GM23338 (cell line): Measurements from ENCODE around the gene PER1.

Experiments used
- POLR2AphosphoS5 ChIP-seq: IDR thresholded peaks from 2 replicates; pipeline ENCODE4 v1.6.1; 2016; ENCODE audit warnings: antibody characterized with exemption, low read depth
- TF ChIP-seq, protein P1 (sequence below), 2 experiments: fragments of 200-600 bp in 1 of 2; sonication (generic) in 1 of 2; conservative IDR thresholded peaks; 2 replicates each; pipeline versions ENCODE4 v1.5.1 to v1.6.1; 2016 to 2017; ENCODE audit warnings: antibody characterized with exemption in 2 of 2, low read depth in 2 of 2, mild to moderate bottlenecking in 2 of 2, moderate library complexity in 1 of 2

DNA sequence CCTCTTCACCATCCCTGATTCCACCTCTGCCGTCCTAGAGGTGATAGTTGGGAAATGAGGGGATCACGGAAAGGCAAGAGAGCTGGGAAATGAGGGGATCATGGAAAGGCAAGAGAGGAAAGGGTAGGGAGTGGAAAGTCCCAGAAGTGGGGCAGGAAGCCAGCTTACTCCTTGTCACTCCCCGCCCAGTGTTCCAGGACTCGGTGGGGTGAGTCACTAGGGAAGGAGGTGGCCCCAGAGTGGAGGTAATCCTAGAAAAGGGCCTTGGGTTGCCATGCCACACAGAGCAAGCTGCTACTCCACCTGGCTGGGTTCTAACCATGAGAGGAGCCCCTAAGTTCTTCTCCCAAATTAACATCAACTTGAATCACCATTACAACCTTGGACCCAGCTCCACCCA, 48.7 kb downstream of the PER1 start:
- TF ChIP-seq, protein P1, sequence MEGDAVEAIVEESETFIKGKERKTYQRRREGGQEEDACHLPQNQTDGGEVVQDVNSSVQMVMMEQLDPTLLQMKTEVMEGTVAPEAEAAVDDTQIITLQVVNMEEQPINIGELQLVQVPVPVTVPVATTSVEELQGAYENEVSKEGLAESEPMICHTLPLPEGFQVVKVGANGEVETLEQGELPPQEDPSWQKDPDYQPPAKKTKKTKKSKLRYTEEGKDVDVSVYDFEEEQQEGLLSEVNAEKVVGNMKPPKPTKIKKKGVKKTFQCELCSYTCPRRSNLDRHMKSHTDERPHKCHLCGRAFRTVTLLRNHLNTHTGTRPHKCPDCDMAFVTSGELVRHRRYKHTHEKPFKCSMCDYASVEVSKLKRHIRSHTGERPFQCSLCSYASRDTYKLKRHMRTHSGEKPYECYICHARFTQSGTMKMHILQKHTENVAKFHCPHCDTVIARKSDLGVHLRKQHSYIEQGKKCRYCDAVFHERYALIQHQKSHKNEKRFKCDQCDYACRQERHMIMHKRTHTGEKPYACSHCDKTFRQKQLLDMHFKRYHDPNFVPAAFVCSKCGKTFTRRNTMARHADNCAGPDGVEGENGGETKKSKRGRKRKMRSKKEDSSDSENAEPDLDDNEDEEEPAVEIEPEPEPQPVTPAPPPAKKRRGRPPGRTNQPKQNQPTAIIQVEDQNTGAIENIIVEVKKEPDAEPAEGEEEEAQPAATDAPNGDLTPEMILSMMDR (conservative IDR thresholded peaks at IDR 0.05; ENCODE audit: low read depth in 2 of 2): no peak
- no peak for TF ChIP-seq POLR2AphosphoS5
